ENCODE results near the gene PNKP.

The PNKP gene

DNA sequence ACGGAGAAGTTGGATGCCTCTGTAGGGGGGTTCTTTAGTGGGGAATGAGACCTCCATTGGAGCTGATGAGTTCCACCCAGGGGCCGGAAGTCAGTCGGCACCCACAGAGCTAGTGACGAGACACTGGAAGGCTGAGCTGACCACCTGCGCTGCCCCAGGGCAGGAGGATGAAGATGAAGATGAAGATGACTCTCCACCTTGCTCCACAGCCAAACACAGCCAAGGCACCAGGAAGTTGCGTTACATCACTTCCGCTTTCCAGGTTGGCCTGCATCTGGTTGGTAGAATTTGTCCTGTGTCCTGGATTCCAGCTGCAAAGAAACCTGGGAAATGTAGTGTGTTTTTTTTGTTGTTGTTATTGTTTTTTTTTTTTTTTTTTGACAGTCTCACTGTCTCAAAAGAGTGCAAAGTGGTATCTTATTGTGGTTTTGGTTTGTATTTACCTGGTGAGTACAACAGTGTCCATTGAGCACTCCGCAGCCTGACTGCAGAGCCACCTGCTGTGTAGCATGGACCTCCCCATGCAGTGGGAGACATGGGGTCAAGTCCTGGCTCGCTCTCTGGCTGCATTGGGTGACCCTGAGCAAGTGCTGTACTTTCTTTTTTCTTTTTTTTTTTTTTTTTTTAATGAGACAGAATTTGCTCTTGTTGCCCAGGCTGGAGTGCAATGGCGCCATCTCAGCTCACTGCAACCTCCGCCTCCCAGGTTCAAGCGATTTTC lies 12.0 kb upstream of the PNKP start:
- no peak for DNase-seq (ENCODE audit: low read depth in 2 of 2)
- no peak overlapping the region for H3K4me3 ChIP-seq (replicated peaks in 1 of 2; ENCODE audit: low read depth in 2 of 2, low read length in 2 of 2)
- TF ChIP-seq, protein P1, sequence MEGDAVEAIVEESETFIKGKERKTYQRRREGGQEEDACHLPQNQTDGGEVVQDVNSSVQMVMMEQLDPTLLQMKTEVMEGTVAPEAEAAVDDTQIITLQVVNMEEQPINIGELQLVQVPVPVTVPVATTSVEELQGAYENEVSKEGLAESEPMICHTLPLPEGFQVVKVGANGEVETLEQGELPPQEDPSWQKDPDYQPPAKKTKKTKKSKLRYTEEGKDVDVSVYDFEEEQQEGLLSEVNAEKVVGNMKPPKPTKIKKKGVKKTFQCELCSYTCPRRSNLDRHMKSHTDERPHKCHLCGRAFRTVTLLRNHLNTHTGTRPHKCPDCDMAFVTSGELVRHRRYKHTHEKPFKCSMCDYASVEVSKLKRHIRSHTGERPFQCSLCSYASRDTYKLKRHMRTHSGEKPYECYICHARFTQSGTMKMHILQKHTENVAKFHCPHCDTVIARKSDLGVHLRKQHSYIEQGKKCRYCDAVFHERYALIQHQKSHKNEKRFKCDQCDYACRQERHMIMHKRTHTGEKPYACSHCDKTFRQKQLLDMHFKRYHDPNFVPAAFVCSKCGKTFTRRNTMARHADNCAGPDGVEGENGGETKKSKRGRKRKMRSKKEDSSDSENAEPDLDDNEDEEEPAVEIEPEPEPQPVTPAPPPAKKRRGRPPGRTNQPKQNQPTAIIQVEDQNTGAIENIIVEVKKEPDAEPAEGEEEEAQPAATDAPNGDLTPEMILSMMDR (IDR thresholded peaks at IDR 0.05; ENCODE audit: low read depth, low read length), result no peak

DNA sequence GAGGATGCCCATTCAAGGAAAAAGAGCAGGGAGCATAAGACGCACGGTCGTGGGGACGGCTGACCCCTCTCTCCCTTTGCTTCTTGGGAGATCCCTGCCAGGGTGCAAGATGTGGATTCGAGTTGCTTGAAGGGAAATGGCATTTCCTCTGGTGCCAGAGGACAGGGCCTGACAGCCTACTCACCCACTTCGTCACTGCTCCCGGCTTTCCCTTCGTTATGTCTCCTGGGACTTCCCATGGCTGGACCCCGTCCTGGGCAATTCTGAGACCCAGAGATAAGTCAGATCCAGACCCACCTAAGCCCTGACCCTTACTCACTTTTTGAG lies 11.3 kb upstream of the PNKP start:
- DNase-seq (ENCODE audit: low read depth in 2 of 2), result no peak
- peak overlapping the region; percentile 91 to 100 for H3K4me3 ChIP-seq (replicated peaks in 1 of 2; ENCODE audit: low read depth in 2 of 2, low read length in 2 of 2)
- TF ChIP-seq, protein P1 (IDR thresholded peaks at IDR 0.05; ENCODE audit: low read depth, low read length), result no peak

DNA sequence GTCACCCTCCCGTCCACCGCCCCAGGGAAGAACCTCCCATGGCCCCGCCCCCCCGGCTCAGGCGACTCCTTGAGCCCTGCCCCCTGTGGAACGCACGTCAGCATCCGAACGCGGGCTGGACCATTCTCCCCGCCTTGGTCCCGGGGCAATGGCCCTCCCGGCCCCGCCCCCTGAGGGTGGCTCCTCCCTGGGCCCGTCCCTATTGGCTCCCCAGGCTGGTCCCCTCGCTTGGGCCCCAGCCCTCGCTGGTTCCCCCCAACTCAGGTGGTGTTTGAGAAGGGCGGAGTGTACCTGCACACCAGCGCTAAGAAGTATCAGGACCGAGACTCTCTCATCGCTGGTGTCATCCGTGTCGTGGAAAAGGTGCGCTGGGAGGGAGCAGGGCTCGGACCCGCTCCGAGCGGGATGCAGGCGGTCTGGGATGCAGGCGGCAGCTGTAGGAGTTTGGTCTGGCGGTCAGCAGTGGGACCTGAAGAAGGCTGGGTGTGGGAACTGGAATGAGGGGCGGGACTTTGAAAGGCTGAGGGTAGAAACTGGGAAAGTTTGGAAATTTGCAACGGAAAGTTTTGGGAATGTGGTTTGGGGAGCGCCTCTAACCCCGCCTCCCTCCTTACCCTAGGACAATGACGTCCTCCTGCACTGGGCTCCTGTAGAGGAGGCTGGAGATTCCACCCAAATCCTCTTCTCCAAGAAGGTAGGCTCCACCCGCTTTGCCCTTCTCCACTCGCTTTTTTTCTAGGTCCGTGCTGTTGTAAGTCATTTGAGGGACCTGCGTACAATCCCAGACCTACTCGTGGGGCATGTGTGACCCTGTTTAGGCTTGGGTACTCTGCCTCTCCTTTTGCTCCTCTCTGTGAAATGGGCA lies 10.7 kb upstream of the PNKP start:
- TF ChIP-seq, protein P1 (IDR thresholded peaks at IDR 0.05; ENCODE audit: low read depth, low read length), result no peak
- peak; percentile 98 to 99 for DNase-seq (ENCODE audit: low read depth in 2 of 2)

DNA sequence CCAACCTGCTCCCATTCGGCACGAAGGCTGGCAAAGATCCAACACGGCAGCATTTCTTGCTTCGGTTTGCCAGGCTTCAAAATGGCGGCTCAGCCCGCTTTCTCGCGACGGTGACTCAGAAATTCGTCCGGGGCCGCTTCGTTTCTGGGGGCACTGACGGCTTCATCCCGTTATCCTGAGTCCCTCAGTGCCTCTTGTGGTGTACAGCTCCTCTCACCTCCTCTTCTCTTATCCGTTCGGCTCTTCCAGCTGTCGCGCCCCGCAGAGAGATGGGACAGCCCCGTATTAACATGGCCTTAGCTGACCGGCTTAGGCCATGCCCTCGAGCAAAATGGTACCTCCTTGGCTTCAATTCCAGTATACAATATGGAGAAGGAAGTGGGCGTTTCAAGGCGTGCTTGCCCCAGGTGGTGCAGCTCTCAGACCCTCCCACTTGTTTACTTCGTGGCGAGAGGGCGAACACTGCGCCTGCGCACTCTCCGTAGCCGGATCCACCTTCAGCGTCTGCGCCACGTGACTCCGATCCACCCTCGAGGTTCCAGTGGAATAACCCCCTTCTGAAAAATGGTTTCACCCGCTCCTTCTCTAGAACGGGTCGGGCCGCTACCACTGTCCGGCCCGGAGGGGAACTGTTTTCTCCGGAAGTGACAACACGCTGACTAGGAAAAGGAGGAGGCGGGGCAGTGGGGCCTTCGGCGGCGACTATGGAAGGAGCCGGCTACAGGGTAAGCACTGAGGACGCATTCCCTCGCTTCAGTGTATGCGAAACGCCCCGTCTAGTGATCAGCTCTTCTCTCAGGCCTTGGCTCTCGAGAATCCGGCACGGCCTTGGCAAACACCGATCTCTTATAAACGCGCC lies 9.9 kb upstream of the PNKP start, which contains the start of the genes AKT1S1 and TBC1D17:
Gene AKT1S1, minus strand, starts transcription at position 336 of the 859 bp plus-strand sequence. CDS start 4,060 bp downstream, outside the sequence.
Gene TBC1D17, plus strand, starts transcription at position 683 of the 859 bp plus-strand sequence. Its CDS starts 22 bp downstream, at position 705.
- TF ChIP-seq, protein P1 (IDR thresholded peaks at IDR 0.05; ENCODE audit: low read depth, low read length), result no peak
- H3K4me3 ChIP-seq (replicated peaks in 1 of 2; ENCODE audit: low read depth in 2 of 2, low read length in 2 of 2), result peak within 1 kb of the TSS; percentile 100
- peak; percentile 100 for DNase-seq (ENCODE audit: low read depth in 2 of 2)

More for the DNA sequence above, 10.7 kb upstream of the PNKP start:
- H3K4me3 ChIP-seq (replicated peaks in 1 of 2; ENCODE audit: low read depth in 2 of 2, low read length in 2 of 2), result peak overlapping the region; percentile 91 to 100

DNA sequence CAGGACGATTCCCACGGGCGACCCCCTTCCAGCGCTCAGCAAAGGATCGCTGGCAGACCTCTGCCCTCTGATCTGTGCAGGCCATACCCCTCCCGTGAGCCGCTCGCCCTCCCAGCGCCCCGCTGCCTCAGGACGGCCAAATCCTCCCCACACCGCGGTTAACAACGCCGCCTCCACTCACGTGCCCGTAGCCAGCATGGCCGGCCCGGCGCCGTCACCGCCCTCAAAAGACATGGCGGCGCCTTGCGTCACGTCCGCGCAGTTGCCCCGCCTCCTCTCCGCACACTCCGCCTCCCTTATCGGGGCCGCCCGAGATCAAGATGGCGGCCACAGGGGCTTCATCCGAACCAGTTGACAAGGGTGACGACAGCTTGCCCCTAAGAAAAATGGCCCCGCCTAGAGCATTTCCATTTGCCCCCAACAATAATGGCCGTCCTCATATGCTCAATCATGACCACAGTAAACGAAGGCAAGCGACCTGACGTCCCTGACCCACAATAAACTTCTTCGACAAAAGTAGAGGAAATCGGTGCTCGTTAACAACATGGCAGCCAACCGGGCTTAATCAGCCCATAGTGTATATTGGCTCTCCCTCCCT lies 9.1 kb upstream of the PNKP start:
- DNase-seq (ENCODE audit: low read depth in 2 of 2), result peak; percentile 100
- H3K4me3 ChIP-seq (replicated peaks in 1 of 2; ENCODE audit: low read depth in 2 of 2, low read length in 2 of 2), result peak overlapping the region; percentile 100
- TF ChIP-seq, protein P1 (IDR thresholded peaks at IDR 0.05; ENCODE audit: low read depth, low read length), result no peak

Data from cardiac fibroblast (primary cell).